Adrenal gland (tissue), 12 donors: ENCODE data around the gene KIF11. TPM values are rescaled to one million over a fixed set of nuclear protein-coding genes. Genes with fewer than 3 reads are reported as not detected.

Experiments
- DNase-seq, 7 donors: peaks; one replicate each; pipeline ENCODE4 v3.0.0-alpha.2; 2019 to 2020
- H3K27ac ChIP-seq, 5 donors: fragments of 200-600 bp; sonication (generic) in 4 of 5; 1 replicate in 3 of 5; 2 replicates in 2 of 5; pipeline versions ENCODE4 v1.5.1 to v1.8.0; 2016 to 2020; ENCODE audit warnings: mild to moderate bottlenecking in 1 of 5
- H3K27me3 ChIP-seq: fragments of 200-600 bp; 2 replicates; pipeline ENCODE4 v1.8.0; 2021
- H3K36me3 ChIP-seq, 2 donors: fragments of 200-600 bp; replicated peaks in 1 of 2; 1 replicate in 1 of 2; 2 replicates in 1 of 2; pipeline versions ENCODE4 v1.5.1 to v1.8.0; 2018 to 2022
- H3K4me1 ChIP-seq, 2 donors: fragments of 200-600 bp; replicated peaks in 1 of 2; 1 replicate in 1 of 2; 2 replicates in 1 of 2; pipeline versions ENCODE4 v1.5.1 to v1.8.0; 2018 to 2021
- H3K4me3 ChIP-seq, 4 donors: fragments of 200-600 bp; sonication (generic) in 3 of 4; one replicate each; pipeline ENCODE4 v1.5.1; 2016 to 2018
- H3K9me3 ChIP-seq, 3 donors: fragments of 200-600 bp; sonication (generic) in 1 of 3; replicated peaks in 1 of 3; 1 replicate in 2 of 3; 2 replicates in 1 of 3; pipeline versions ENCODE4 v1.5.1 to v1.8.0; 2016 to 2021
- CTCF ChIP-seq, 6 experiments: fragments of 450-650 bp in 4 of 6; fragments of 200-600 bp in 2 of 6; sonication (generic) in 1 of 6; IDR thresholded peaks; 1 replicate in 5 of 6; 2 replicates in 1 of 6; pipeline versions ENCODE4 v1.5.1 to v1.8.0; 2016 to 2021; ENCODE audit warnings: antibody characterized with exemption in 6 of 6, mild to moderate bottlenecking in 2 of 6, moderate library complexity in 1 of 6
- POLR2A ChIP-seq, 2 donors: fragments of 450-650 bp; IDR thresholded peaks; one replicate each; pipeline ENCODE4 v1.6.1; 2017; ENCODE audit warnings: antibody characterized with exemption in 2 of 2, mild to moderate bottlenecking in 2 of 2, moderate library complexity in 1 of 2
- WGBS, 4 donors: extraction: QIAGEN DNeasy Blood & Tissue Kit in 2 of 4; methylation state at CpG; one replicate each; pipeline versions ENCODE4 v1.1.5 to v1.1.7; 2013 to 2017; 5-methylcytosine and 5-hydroxymethylcytosine counted together
- intact Hi-C, 2 donors: fragments of 100-400 bp; cut with DNase I; formaldehyde crosslinking; loops; one replicate each; pipeline versions ENCODE4 v1.14.1 to v1.15.0; 2022 to 2023
- polyA plus RNA-seq, 3 donors: library from polyadenylated mRNA; stranded (reverse); fragments of 200-250 nt in 2 of 3; fragments of 350-450 nt in 1 of 3; fragmentation: Illumina TruSeq in 1 of 3; extraction: RNeasy Lipid Tissue Mini Kit (QIAGEN cat#74804) in 1 of 3; gene quantifications; one replicate each; pipeline ENCODE4 v1.2.3, GENCODE V29; 2013 to 2014
- total RNA-seq, 9 donors: library from RNA; depleted of rRNA in 4 of 9; stranded (reverse); fragments of >200 nt in 4 of 9; fragments of 120-200 nt in 1 of 9; fragmentation: NEBNext Ultra II Directional in 1 of 9; extraction: Animal tissue kit (Norgen Biotek cat#: 25700) in 1 of 9; gene quantifications; one replicate each; pipeline versions ENCODE4 v1.1.0 to v1.2.4, GENCODE V29; 2013 to 2023
- donor health status: healthy with polysubstance abuse.
- donor health status: Bipolar disorder and iron deficiency.
- donor health status: DM: yes; HTN: yes; CAD: no.
- donor health status: DM: no; HTN: no; CAD: no.
- donor health status: DM: no; HTN: no; CAD: no.
- donor health status: DM: yes; HTN: yes; CAD: no.

KIF11 gene
- total and polyA plus RNA-seq, 12 donors, result 0.30 to 11.6 (median 1.4) TPM

- TF ChIP-seq POLR2A (IDR thresholded peaks at IDR 0.05) (no peak), CTCF (IDR thresholded peaks at IDR 0.05) (no peak)
- DNase-seq, result no peak
- peaks cover 0 to 11% (median 0%) of the 10 kb centered on the region in 3 donors for H3K9me3 ChIP-seq
- H3K4me1 ChIP-seq, result no peaks in the 10 kb centered on the region
- H3K27ac ChIP-seq, result no peak overlapping the region
- H3K27me3 ChIP-seq, result no peaks in the 10 kb centered on the region
- intact Hi-C loops, result no loop called here
- no peak overlapping the region for H3K4me3 ChIP-seq
- WGBS, 4 donors, result 54 to 88% (median 66%) methylated on average over 2 of the region's 2 CpGs
- no peaks in the 10 kb centered on the region for H3K36me3 ChIP-seq
These were observed 42.0 kb upstream of the KIF11 start for GRCh38 chr10:92550924-92551323.

GRCh38 chr10:92552310-92552709 lies 40.6 kb upstream of the KIF11 start:
- Histone ChIP-seq H3K4me3 (no peak overlapping the region), H3K27me3 (no peaks in the 10 kb centered on the region), H3K36me3 (peaks cover 0 to 12% of the 10 kb centered on the region in 2 donors), H3K27ac (no peak overlapping the region), H3K4me1 (no peaks in the 10 kb centered on the region), H3K9me3 (peaks cover 0 to 11% (median 0%) of the 10 kb centered on the region in 3 donors)
- 88 to 97% (median 93%) methylated on average over 5 of the region's 5 CpGs for WGBS, 4 donors
- TF ChIP-seq POLR2A (IDR thresholded peaks at IDR 0.05), result no peak
- peak in 1 of 6 experiments; percentile 9 for TF ChIP-seq CTCF (IDR thresholded peaks at IDR 0.05)
- intact Hi-C loops, result no loop called here
- no peak for DNase-seq

GRCh38 chr10:92553959-92554358 lies 39.0 kb upstream of the KIF11 start:
- Histone ChIP-seq H3K27ac (no peak overlapping the region), H3K27me3 (no peaks in the 10 kb centered on the region), H3K4me1 (no peaks in the 10 kb centered on the region), H3K36me3 (peaks cover 0 to 13% of the 10 kb centered on the region in 2 donors), H3K4me3 (no peak overlapping the region), H3K9me3 (peaks cover 0 to 11% (median 0%) of the 10 kb centered on the region in 3 donors)
- TF ChIP-seq CTCF (IDR thresholded peaks at IDR 0.05) (no peak), POLR2A (IDR thresholded peaks at IDR 0.05) (no peak)
- intact Hi-C loops, result no loop called here
- DNase-seq, result no peak
- WGBS, 4 donors, result 96 to 100% (median 99%) methylated on average over 2 of the region's 2 CpGs

- no peaks in the 10 kb centered on the region for H3K4me1 ChIP-seq
- H3K36me3 ChIP-seq, result peaks cover 0 to 15% of the 10 kb centered on the region in 2 donors
- H3K27me3 ChIP-seq, result no peaks in the 10 kb centered on the region
- H3K4me3 ChIP-seq, result no peak overlapping the region
- TF ChIP-seq CTCF (IDR thresholded peaks at IDR 0.05) (no peak), POLR2A (IDR thresholded peaks at IDR 0.05) (no peak)
- H3K9me3 ChIP-seq, result peaks cover 0 to 3% (median 0%) of the 10 kb centered on the region in 3 donors
- intact Hi-C loops, result no loop called here
- WGBS, 4 donors, result 93 to 99% (median 95%) methylated on average over 4 of the region's 4 CpGs
- no peak overlapping the region for H3K27ac ChIP-seq
- no peak for DNase-seq
These were observed 33.9 kb upstream of the KIF11 start for GRCh38 chr10:92559046-92559445.
